SK-N-SH (cell line): ENCODE results near the gene AHCYL2. TPM values are rescaled to one million over a fixed set of nuclear protein-coding genes. Genes with fewer than 3 reads are reported as not detected.
A peak's percentile ranks its signal among the peaks of the same experiment; 100 is the strongest.

Experiments used
- CTCF ChIA-PET: fragments of 300-600, 350-600 bp; formaldehyde crosslinking; extraction: SDS; loops from one replicate; lab custom pipeline; 2021; lab: Yijun Ruan, JAX
- POLR2A ChIA-PET: fragments of 350-600 bp; sonication (Branson Sonifier 250); formaldehyde crosslinking; extraction: SDS; loops from one replicate; lab custom pipeline; 2020; ENCODE audit warnings: antibody characterized with exemption, inconsistent platforms; lab: Yijun Ruan, JAX
- DNase-seq: peaks from one replicate; pipeline ENCODE4 v3.0.0; 2012
- H2AFZ ChIP-seq: fragments of 200-600 bp; sonication (generic); 2 replicates; pipeline ENCODE4 v1.8.1; 2016; ENCODE audit warnings: antibody characterized with exemption, mild to moderate bottlenecking, low read depth
- H3F3A ChIP-seq: fragments of 200-600 bp; sonication (generic); replicated peaks from 2 replicates; pipeline ENCODE3; 2016; ENCODE audit warnings: antibody characterized with exemption, mild to moderate bottlenecking; ENCODE audit not compliant: insufficient read depth
- H3K27ac ChIP-seq, 2 experiments: fragments of 200-500 bp in 1 of 2; fragments of 200-600 bp in 1 of 2; sonication (Bioruptor generic) in 1 of 2; sonication (generic), shearing (Covaris generic) in 1 of 2; 2 replicates each; pipeline versions ENCODE4 v1.5.1 to v1.6.1; 2014 to 2016; ENCODE audit warnings: low read depth in 2 of 2, inconsistent platforms in 1 of 2, low read length in 1 of 2, mild to moderate bottlenecking in 1 of 2, mixed read lengths in 1 of 2
- H3K27me3 ChIP-seq: fragments of 200-600 bp; sonication (generic), shearing (Covaris generic); 2 replicates; pipeline ENCODE4 v1.6.1; 2016; ENCODE audit warnings: mixed run types; ENCODE audit not compliant: insufficient read depth
- H3K36me3 ChIP-seq, 2 experiments: fragments of 200-500 bp in 1 of 2; fragments of 200-600 bp in 1 of 2; sonication (Bioruptor generic) in 1 of 2; sonication (generic) in 1 of 2; replicated peaks in 1 of 2; 2 replicates each; pipeline versions ENCODE3 to v1.5.1; 2014 to 2016; ENCODE audit warnings: low read length in 1 of 2, mild to moderate bottlenecking in 1 of 2; ENCODE audit not compliant: insufficient read depth in 2 of 2, control insufficient read depth in 1 of 2
- H3K4me1 ChIP-seq, 2 experiments: fragments of 200-500 bp in 1 of 2; fragments of 200-600 bp in 1 of 2; sonication (Bioruptor generic) in 1 of 2; sonication (generic), shearing (Covaris generic) in 1 of 2; 2 replicates each; pipeline versions ENCODE4 v1.5.1 to v1.6.1; 2014 to 2016; ENCODE audit warnings: low read depth in 1 of 2, low read length in 1 of 2, mixed run types in 1 of 2; ENCODE audit not compliant: insufficient read depth in 2 of 2, control insufficient read depth in 1 of 2
- H3K4me2 ChIP-seq: fragments of 200-600 bp; sonication (generic), shearing (Covaris generic); 2 replicates; pipeline ENCODE4 v1.6.1; 2017; ENCODE audit warnings: mixed run types
- H3K4me3 ChIP-seq, 2 experiments: fragments of 200-500 bp in 1 of 2; fragments of 200-600 bp in 1 of 2; sonication (Bioruptor generic) in 1 of 2; sonication (generic), shearing (Covaris generic) in 1 of 2; 2 replicates each; pipeline versions ENCODE4 v1.5.1 to v1.8.1; 2014 to 2016; ENCODE audit warnings: low read depth in 2 of 2, inconsistent platforms in 1 of 2, low read length in 1 of 2, mild to moderate bottlenecking in 1 of 2, mixed read lengths in 1 of 2, moderate library complexity in 1 of 2
- H3K79me2 ChIP-seq: fragments of 200-600 bp; sonication (generic); 2 replicates; pipeline ENCODE4 v1.8.1; 2017; ENCODE audit warnings: mild to moderate bottlenecking; ENCODE audit not compliant: insufficient read depth
- H3K9ac ChIP-seq: fragments of 200-600 bp; sonication (generic); 2 replicates; pipeline ENCODE4 v1.6.1; 2017; ENCODE audit warnings: mixed run types
- H3K9me2 ChIP-seq: fragments of 200-600 bp; sonication (generic); 2 replicates; pipeline ENCODE4 v1.6.1; 2017; ENCODE audit warnings: mixed run types
- H3K9me3 ChIP-seq: fragments of 200-600 bp; sonication (generic); 2 replicates; pipeline ENCODE4 v1.6.1; 2017; ENCODE audit warnings: mixed run types, mild to moderate bottlenecking, moderate library complexity
- H4K20me1 ChIP-seq: fragments of 200-600 bp; sonication (generic); 2 replicates; pipeline ENCODE4 v1.6.1; 2017; ENCODE audit warnings: mild to moderate bottlenecking, mixed run types; ENCODE audit not compliant: insufficient read depth
- CHD2 ChIP-seq: fragments of 150-350 bp; IDR thresholded peaks from 2 replicates; pipeline ENCODE4 v1.6.1; 2018; ENCODE audit warnings: low read length; ENCODE audit not compliant: partially characterized antibody
- CTCF ChIP-seq: fragments of 200-600 bp; sonication (generic); IDR thresholded peaks from 2 replicates; pipeline ENCODE4 v1.6.1; 2017; ENCODE audit warnings: antibody characterized with exemption, mild to moderate bottlenecking, moderate library complexity
- ELF1 ChIP-seq: IDR thresholded peaks from 2 replicates; pipeline ENCODE4 v1.4.0; 2012
- EP300 ChIP-seq, 2 experiments: IDR thresholded peaks; 2 replicates each; pipeline versions ENCODE4 v1.4.0 to v1.6.1; 2012; ENCODE audit warnings: borderline replicate concordance in 1 of 2, low read depth in 1 of 2, low read length in 1 of 2
- EZH2phosphoT487 ChIP-seq: fragments of 200-600 bp; sonication (generic); IDR thresholded peaks from 2 replicates; pipeline ENCODE4 v1.6.1; 2017; ENCODE audit warnings: low read depth, mixed run types, mild to moderate bottlenecking, antibody characterized with exemption, moderate library complexity, borderline replicate concordance
- FOXM1 ChIP-seq: IDR thresholded peaks from 2 replicates; pipeline ENCODE4 v1.4.0; 2012; ENCODE audit warnings: low read depth, mild to moderate bottlenecking
- GABPA ChIP-seq: IDR thresholded peaks from 2 replicates; pipeline ENCODE4 v1.4.0; 2012; ENCODE audit warnings: low read depth, mild to moderate bottlenecking
- GATA2 ChIP-seq: sonication (generic); formaldehyde crosslinking; IDR thresholded peaks from 2 replicates; pipeline ENCODE4 v1.5.0; 2020; ENCODE audit warnings: mild to moderate bottlenecking, missing genetic modification reagents
- IRF3 ChIP-seq: fragments of 150-350 bp; IDR thresholded peaks from 2 replicates; pipeline ENCODE4 v1.6.1; 2016; ENCODE audit warnings: mild to moderate bottlenecking, low read depth, low read length
- JUND ChIP-seq: IDR thresholded peaks from 2 replicates; pipeline ENCODE4 v1.4.0; 2012
- MEF2A ChIP-seq: IDR thresholded peaks from 2 replicates; pipeline ENCODE4 v1.4.0; 2012; ENCODE audit warnings: low read depth, borderline replicate concordance
- MXI1 ChIP-seq: IDR thresholded peaks from 2 replicates; pipeline ENCODE4 v1.6.1; 2012; ENCODE audit warnings: mild to moderate bottlenecking, low read depth, low read length, improper control_type of control experiment
- NFIC ChIP-seq: IDR thresholded peaks from 2 replicates; pipeline ENCODE4 v1.4.0; 2012; ENCODE audit warnings: borderline replicate concordance
- NRF1 ChIP-seq: IDR thresholded peaks from 2 replicates; pipeline ENCODE4 v1.6.1; 2012; ENCODE audit warnings: low read depth, mild to moderate bottlenecking, low read length
- PBX3 ChIP-seq: IDR thresholded peaks from 2 replicates; pipeline ENCODE4; 2012
- RCOR1 ChIP-seq: fragments of 150-350 bp; IDR thresholded peaks from 2 replicates; pipeline ENCODE4 v1.6.1; 2017; ENCODE audit warnings: antibody characterized with exemption, low read length
- RFX5 ChIP-seq: IDR thresholded peaks from 2 replicates; pipeline ENCODE4 v1.6.1; 2012; ENCODE audit warnings: mild to moderate bottlenecking, improper control_type of control experiment, low read length
- TAF1 ChIP-seq: IDR thresholded peaks from 2 replicates; pipeline ENCODE4 v1.6.1; 2012; ENCODE audit warnings: low read depth, mild to moderate bottlenecking, low read length, moderate library complexity, borderline replicate concordance
- TCF12 ChIP-seq: IDR thresholded peaks from 2 replicates; pipeline ENCODE4 v1.4.0; 2012
- TEAD4 ChIP-seq: IDR thresholded peaks from 2 replicates; pipeline ENCODE4 v1.4.0; 2012; ENCODE audit warnings: mild to moderate bottlenecking, borderline replicate concordance; ENCODE audit not compliant: insufficient read depth
- ZBTB33 ChIP-seq: IDR thresholded peaks from 2 replicates; pipeline ENCODE4 v1.4.0; 2012; ENCODE audit warnings: low read depth, borderline replicate concordance
- WGBS: methylation state at CpG from one replicate; pipeline ENCODE4 v1.1.6; 2017; ENCODE audit warnings: low lambda C conversion rate; 5-methylcytosine and 5-hydroxymethylcytosine counted together
- polyA plus RNA-seq, 3 experiments: library from polyadenylated mRNA; depleted of rRNA; stranded (reverse); fragments of >200 nt; gene quantifications; 2 replicates each; pipeline ENCODE4 v1.2.3, GENCODE V29; 2012

AHCYL2 gene
- polyA plus RNA-seq, 1 of the 3 experiments (the other 2 are of a cell fraction): 20.4 TPM

- POLR2A ChIA-PET: no interaction called here
- H3K9ac ChIP-seq: no peak overlapping the region
- H3K27me3 ChIP-seq: no peaks in the 10 kb centered on the region
- 91% methylated on average over 4 of the region's 4 CpGs for WGBS
- CTCF ChIA-PET: interaction anchor here (0.6 to 14.2 kb wide), 13 partner anchors 13 to 431 kb away, joined by 3 to 385 read pairs (median 8); no protein-coding TSS in a partner anchor
- H3K9me3 ChIP-seq: no peaks in the 10 kb centered on the region
- no peak overlapping the region for H3K27ac ChIP-seq
- no peak for DNase-seq
- H3K4me2 ChIP-seq: no peak overlapping the region
- H3K36me3 ChIP-seq: peaks cover 14 to 28% of the 10 kb centered on the region in 2 experiments
- no peaks in the 10 kb centered on the region for H3K79me2 ChIP-seq
- H3F3A ChIP-seq: no peaks in the 10 kb centered on the region
- peaks cover 0 to 6% of the 10 kb centered on the region in 2 experiments; a peak in 1 of 4 replicates for H3K4me1 ChIP-seq
- H2AFZ ChIP-seq: no peak overlapping the region
- no peaks in the 10 kb centered on the region for H3K9me2 ChIP-seq
- H3K4me3 ChIP-seq: no peak overlapping the region
- TF ChIP-seq GATA2 (CRISPR knock-in tag) (no peak), TEAD4 (no peak), PBX3 (no peak), EZH2phosphoT487 (no peak), RCOR1 (no peak), JUND (no peak)
- H4K20me1 ChIP-seq: no peaks in the 10 kb centered on the region
These were observed 12.2 kb upstream of the AHCYL2 start for GRCh38 chr7:129212596-129212995.

- POLR2A ChIA-PET: interaction anchor here (1.1 to 1.2 kb wide), 3 partner anchors 50 to 159 kb away, joined by 3 to 6 read pairs (median 3); partner anchors contain the start of gene TNPO3
- DNase-seq: peak; percentile 81
- WGBS: 75% methylated on average over 14 of the region's 15 CpGs
- TF ChIP-seq PBX3 (no peak), CHD2 (peak; percentile 54), ELF1 (no peak), JUND (no peak), MEF2A (no peak), TCF12 (no peak), FOXM1 (no peak), GABPA (no peak), RCOR1 (peak; percentile 90), ZBTB33 (no peak), NRF1 (no peak), RFX5 (no peak), MXI1 (peak; percentile 73; the same call in 1 of the 2 replicates), NFIC (no peak), GATA2 (CRISPR knock-in tag) (peak; percentile 83), TAF1 (no peak), IRF3 (no peak), CTCF (no peak), EP300 (IDR thresholded peaks at IDR 0.05; ENCODE audit: borderline replicate concordance in 1 of 2, low read depth in 1 of 2, low read length in 1 of 2) (no peak)
These were observed 11.0 kb upstream of the AHCYL2 start for GRCh38 chr7:129213828-129214227.

More at GRCh38 chr7:129213828-129214227, 11.0 kb upstream of the AHCYL2 start:
- Histone ChIP-seq H3F3A (no peaks in the 10 kb centered on the region), H3K4me1 (peaks cover 0 to 7% of the 10 kb centered on the region in 2 experiments; a peak in 1 of 4 replicates), H3K9ac (no peak overlapping the region), H3K36me3 (peaks cover 14 to 24% of the 10 kb centered on the region in 2 experiments), H4K20me1 (no peaks in the 10 kb centered on the region), H3K79me2 (no peaks in the 10 kb centered on the region), H3K9me2 (no peaks in the 10 kb centered on the region), H3K27ac (no peak overlapping the region; a peak in 1 of 4 replicates), H3K4me3 (no peak overlapping the region), H3K27me3 (no peaks in the 10 kb centered on the region), H2AFZ (no peak overlapping the region), H3K9me3 (no peaks in the 10 kb centered on the region), H3K4me2 (no peak overlapping the region)
- CTCF ChIA-PET: interaction anchor here (0.5 to 14.2 kb wide), 43 partner anchors 8 to 431 kb away, joined by 3 to 385 read pairs (median 4); partner anchors contain the start of genes AHCYL2 and SMO
